NB4 (cell line): Measurements from ENCODE around the gene TFEC.

ENCODE experiments used
- DNase-seq: peaks from one replicate; pipeline ENCODE4 v3.0.0; 2010; ENCODE audit warnings: low read depth
- H3K4me3 ChIP-seq: one replicate; pipeline ENCODE4 v1.5.1; 2011; ENCODE audit warnings: mild to moderate bottlenecking, low read depth, low read length, moderate library complexity
- CTCF ChIP-seq: IDR thresholded peaks from one replicate; pipeline ENCODE4 v1.5.1; 2012; ENCODE audit warnings: low read depth, low read length
- MAX ChIP-seq: IDR thresholded peaks from 2 replicates; pipeline ENCODE4 v1.6.1; 2011; ENCODE audit warnings: low read depth, low read length
- MYC ChIP-seq: IDR thresholded peaks from 2 replicates; pipeline ENCODE4 v1.6.1; 2011; ENCODE audit warnings: low read depth, low read length
- POLR2A ChIP-seq: IDR thresholded peaks from 2 replicates; pipeline ENCODE4 v1.6.1; 2011; ENCODE audit warnings: mild to moderate bottlenecking; ENCODE audit not compliant: insufficient read length; ENCODE audit errors: extremely low read depth

TFEC gene

GRCh38 chr7:115971506-115971905 lies 59.1 kb downstream of the TFEC start:
- TF ChIP-seq MYC (no peak), MAX (no peak), POLR2A (no peak), CTCF (no peak)
- no peak for DNase-seq
- no peak overlapping the region for H3K4me3 ChIP-seq

- TF ChIP-seq POLR2A = no peak
- no peak for TF ChIP-seq MYC
- TF ChIP-seq CTCF = no peak
- no peak for TF ChIP-seq MAX
- H3K4me3 ChIP-seq = no peak overlapping the region
- DNase-seq = no peak
Observed at GRCh38 chr7:115968596-115968995, 62.0 kb downstream of the TFEC start.

GRCh38 chr7:115968171-115968570 lies 62.4 kb downstream of the TFEC start:
- no peak for TF ChIP-seq POLR2A
- no peak for TF ChIP-seq MYC
- TF ChIP-seq CTCF = no peak
- TF ChIP-seq MAX = no peak
- H3K4me3 ChIP-seq = no peak overlapping the region
- no peak for DNase-seq

- TF ChIP-seq POLR2A (no peak), MAX (no peak), CTCF (no peak), MYC (no peak)
- no peak for DNase-seq
- H3K4me3 ChIP-seq = no peak overlapping the region
Observed at GRCh38 chr7:115965796-115966475, 64.6 kb downstream of the TFEC start.

- TF ChIP-seq POLR2A = no peak
- TF ChIP-seq MAX = no peak
- TF ChIP-seq CTCF = no peak
- TF ChIP-seq MYC = no peak
- H3K4me3 ChIP-seq = no peak overlapping the region
Observed at GRCh38 chr7:115965236-115965635, 65.3 kb downstream of the TFEC start.

GRCh38 chr7:115964799-115965198 lies 65.8 kb downstream of the TFEC start:
- H3K4me3 ChIP-seq = no peak overlapping the region
- TF ChIP-seq CTCF = no peak
- TF ChIP-seq MYC = no peak
- TF ChIP-seq POLR2A = no peak
- TF ChIP-seq MAX = no peak
- DNase-seq = no peak

More at GRCh38 chr7:115965236-115965635, 65.3 kb downstream of the TFEC start:
- DNase-seq = no peak
